Uterus (tissue), 4 donors: ENCODE results near the gene GMPR. TPM values are rescaled to one million over a fixed set of nuclear protein-coding genes. Genes with fewer than 3 reads are reported as not detected.

Experiments used
- DNase-seq, 2 donors: peaks; one replicate each; pipeline ENCODE4 v3.0.0-alpha.2; 2019 to 2020
- H3K27ac ChIP-seq, 2 donors: fragments of 200-600 bp; sonication (generic); 1 replicate in 1 of 2; 2 replicates in 1 of 2; pipeline ENCODE4 v1.5.1; 2016 to 2018
- H3K27me3 ChIP-seq, 2 donors: fragments of 200-600 bp; sonication (generic); one replicate each; pipeline ENCODE4 v1.5.1; 2018 to 2019; ENCODE audit warnings: control low read depth in 1 of 2
- H3K36me3 ChIP-seq, 2 donors: fragments of 200-600 bp; sonication (generic); one replicate each; pipeline ENCODE4 v1.5.1; 2019; ENCODE audit warnings: control low read depth in 1 of 2
- H3K4me1 ChIP-seq, 2 donors: fragments of 200-600 bp; sonication (generic); one replicate each; pipeline ENCODE4 v1.5.1; 2018 to 2019; ENCODE audit warnings: control low read depth in 1 of 2
- H3K4me3 ChIP-seq, 2 donors: fragments of 200-600 bp; sonication (generic); 1 replicate in 1 of 2; 2 replicates in 1 of 2; pipeline ENCODE4 v1.5.1; 2018 to 2019; ENCODE audit warnings: mild to moderate bottlenecking in 1 of 2
- H3K9me3 ChIP-seq, 2 donors: fragments of 200-600 bp; sonication (generic); one replicate each; pipeline ENCODE4 v1.5.1; 2019; ENCODE audit warnings: control low read depth in 1 of 2
- CTCF ChIP-seq, 4 experiments: fragments of 200-600 bp in 2 of 4; fragments of 450-650 bp in 2 of 4; sonication (generic) in 2 of 4; IDR thresholded peaks; one replicate each; pipeline ENCODE4 v1.5.1; 2016 to 2019; ENCODE audit warnings: antibody characterized with exemption in 4 of 4, mild to moderate bottlenecking in 2 of 4, moderate library complexity in 1 of 4
- POLR2A ChIP-seq, 2 donors: fragments of 450-650 bp; IDR thresholded peaks; one replicate each; pipeline ENCODE4 v1.6.1; 2016; ENCODE audit warnings: antibody characterized with exemption in 2 of 2, mild to moderate bottlenecking in 1 of 2, moderate library complexity in 1 of 2
- intact Hi-C: fragments of 100-400 bp; cut with DNase I; formaldehyde crosslinking; loops from one replicate; pipeline ENCODE4 v1.15.1; 2023; ENCODE audit warnings: low total_unique reads
- total RNA-seq, 4 donors: library from RNA; depleted of rRNA in 3 of 4; stranded (reverse); fragments of >200 nt in 3 of 4; gene quantifications; one replicate each; pipeline versions ENCODE4 v1.1.0 to v1.2.4, GENCODE V29; 2014 to 2023
- donor health status: DM: yes; HTN: yes; CAD: no.

GMPR gene
- 10 to 100 TPM in 2 of 4 donors, 1 to 10 TPM in 2; 1.5 to 18.2 (median 10.6) TPM for total RNA-seq

GRCh38 chr6:16238057-16238962 lies at the start of gene GMPR:
Gene GMPR, plus strand, starts transcription at chr6:16238587. Its CDS starts 107 bp downstream, at chr6:16238694.
- intact Hi-C loops: loop anchor here (10.0 kb wide), 1 partner anchor 76 kb away; no protein-coding TSS in a partner anchor
- peak; percentile 72 to 74 for DNase-seq
- peak within 1 kb of the TSS; percentile 80 to 83 for H3K27ac ChIP-seq

GRCh38 chr6:16190214-16190613 lies 48.2 kb upstream of the GMPR start:
- intact Hi-C loops: no loop called here
- DNase-seq: no peak
- Histone ChIP-seq H3K27me3 (no peaks in the 10 kb centered on the region), H3K36me3 (no peaks in the 10 kb centered on the region), H3K4me1 (no peaks in the 10 kb centered on the region), H3K9me3 (no peaks in the 10 kb centered on the region), H3K4me3 (no peak overlapping the region), H3K27ac (no peak overlapping the region)
- TF ChIP-seq CTCF (IDR thresholded peaks at IDR 0.05): no peak
- no peak for TF ChIP-seq POLR2A (IDR thresholded peaks at IDR 0.05)

More at GRCh38 chr6:16238057-16238962, at the start of gene GMPR:
- no peaks in the 10 kb centered on the region for H3K27me3 ChIP-seq
- H3K4me1 ChIP-seq: peaks cover 0 to 4% of the 10 kb centered on the region in 2 donors
- H3K4me3 ChIP-seq: peak within 1 kb of the TSS; percentile 63 to 91
- H3K9me3 ChIP-seq: no peaks in the 10 kb centered on the region
- TF ChIP-seq POLR2A (IDR thresholded peaks at IDR 0.05) (peak; percentile 37 to 49), CTCF (IDR thresholded peaks at IDR 0.05) (peak in 1 of 4 experiments; percentile 12)
- no peaks in the 10 kb centered on the region for H3K36me3 ChIP-seq

- H3K27ac ChIP-seq: no peak overlapping the region
- H3K36me3 ChIP-seq: no peaks in the 10 kb centered on the region
- DNase-seq: no peak
- no peaks in the 10 kb centered on the region for H3K27me3 ChIP-seq
- H3K9me3 ChIP-seq: no peaks in the 10 kb centered on the region
- H3K4me3 ChIP-seq: no peak overlapping the region
- peaks cover 3 to 4% of the 10 kb centered on the region in 2 donors for H3K4me1 ChIP-seq
- TF ChIP-seq CTCF (IDR thresholded peaks at IDR 0.05) (no peak), POLR2A (IDR thresholded peaks at IDR 0.05) (no peak)
- intact Hi-C loops: no loop called here
Measured at GRCh38 chr6:16196260-16196983, 42.0 kb upstream of the GMPR start.

DNA sequence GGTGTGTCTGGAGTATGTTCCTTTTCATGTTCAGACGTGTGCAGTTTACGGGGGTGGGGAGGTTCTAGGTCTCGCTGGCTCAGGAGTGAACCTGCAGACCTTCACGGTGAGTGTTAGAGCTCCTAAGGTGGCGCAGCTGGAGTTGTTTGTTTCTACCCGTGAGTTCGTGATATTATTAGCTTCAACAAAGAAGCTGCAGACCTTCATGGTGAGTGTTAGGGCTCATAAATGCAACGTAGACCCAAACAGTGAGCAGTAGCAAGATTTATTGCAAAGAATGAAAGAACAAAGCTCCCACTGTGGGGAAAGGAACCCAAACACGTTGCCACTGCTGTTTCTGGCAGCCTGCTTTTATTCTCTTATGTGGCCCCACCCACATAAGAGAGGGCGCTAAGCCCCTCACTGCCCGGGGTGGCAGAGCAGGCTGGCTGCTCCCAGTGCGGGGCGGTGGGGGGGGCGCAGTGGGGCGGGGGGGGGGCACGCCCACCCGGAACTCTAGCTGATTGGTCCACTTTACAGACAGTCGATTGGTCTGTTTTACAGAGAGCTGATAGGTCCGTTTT lies 41.3 kb upstream of the GMPR start:
- peaks cover 3 to 4% of the 10 kb centered on the region in 2 donors for H3K4me1 ChIP-seq
- no peak overlapping the region for H3K4me3 ChIP-seq
- TF ChIP-seq CTCF (IDR thresholded peaks at IDR 0.05) (no peak), POLR2A (IDR thresholded peaks at IDR 0.05) (no peak)
- no peaks in the 10 kb centered on the region for H3K9me3 ChIP-seq
- intact Hi-C loops: no loop called here
- H3K27me3 ChIP-seq: no peaks in the 10 kb centered on the region
- H3K36me3 ChIP-seq: no peaks in the 10 kb centered on the region
- H3K27ac ChIP-seq: no peak overlapping the region
- DNase-seq: no peak
